Keratinocyte (primary cell): ENCODE measurements around the gene USF3.

Experiments
- CTCF ChIP-seq, 3 experiments: IDR thresholded peaks in 1 of 3; conservative IDR thresholded peaks in 1 of 3; optimal IDR thresholded peaks in 1 of 3; 2 replicates in 2 of 3; 3 replicates in 1 of 3; pipeline versions ENCODE3 to v1.5.1; 2011; ENCODE audit warnings: low read length in 3 of 3, mild to moderate bottlenecking in 3 of 3, moderate library complexity in 2 of 3, control low read depth in 1 of 3, inconsistent platforms in 1 of 3; ENCODE audit not compliant: insufficient read depth in 2 of 3; ENCODE audit errors: extremely low read depth in 1 of 3
- EZH2 ChIP-seq: IDR thresholded peaks from one replicate; pipeline ENCODE4 v1.6.1; 2012; ENCODE audit warnings: inconsistent platforms, mild to moderate bottlenecking, low read length, moderate library complexity

- TF ChIP-seq CTCF (optimal IDR thresholded peaks at IDR 0.05 in 1 of 3, IDR thresholded peaks at IDR 0.05 in 1 of 3, conservative IDR thresholded peaks at IDR 0.05 in 1 of 3; ENCODE audit: extremely low read depth in 1 of 3, insufficient read depth in 2 of 3, low read length in 3 of 3) = no peak
- TF ChIP-seq EZH2 = no peak
Measured at GRCh38 chr3:113741086-113741485, 44.6 kb upstream of the USF3 start.
